ENCODE measurements around the gene ZC3HAV1.

DNA sequence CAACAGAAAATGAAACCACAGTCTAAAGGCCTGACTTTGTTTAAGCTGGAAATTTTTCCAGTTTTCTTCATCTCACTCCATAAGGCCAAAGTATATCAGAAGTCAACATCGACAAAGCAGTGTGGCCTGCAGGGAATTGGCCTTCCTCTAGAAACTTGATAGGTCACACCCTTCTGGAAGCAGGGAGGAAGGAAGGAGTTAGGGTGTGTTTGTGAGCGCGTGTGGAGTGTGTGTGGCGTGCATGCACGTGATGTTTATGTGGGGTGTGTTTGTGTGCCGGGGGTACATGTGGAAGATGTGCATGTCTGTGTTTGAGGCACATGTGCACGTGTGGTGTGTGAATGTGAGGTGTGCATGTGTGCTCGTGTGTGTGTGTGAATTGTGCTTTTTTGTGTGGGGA is 28.6 kb downstream of the ZC3HAV1 start:
- TF ChIP-seq, protein P1, sequence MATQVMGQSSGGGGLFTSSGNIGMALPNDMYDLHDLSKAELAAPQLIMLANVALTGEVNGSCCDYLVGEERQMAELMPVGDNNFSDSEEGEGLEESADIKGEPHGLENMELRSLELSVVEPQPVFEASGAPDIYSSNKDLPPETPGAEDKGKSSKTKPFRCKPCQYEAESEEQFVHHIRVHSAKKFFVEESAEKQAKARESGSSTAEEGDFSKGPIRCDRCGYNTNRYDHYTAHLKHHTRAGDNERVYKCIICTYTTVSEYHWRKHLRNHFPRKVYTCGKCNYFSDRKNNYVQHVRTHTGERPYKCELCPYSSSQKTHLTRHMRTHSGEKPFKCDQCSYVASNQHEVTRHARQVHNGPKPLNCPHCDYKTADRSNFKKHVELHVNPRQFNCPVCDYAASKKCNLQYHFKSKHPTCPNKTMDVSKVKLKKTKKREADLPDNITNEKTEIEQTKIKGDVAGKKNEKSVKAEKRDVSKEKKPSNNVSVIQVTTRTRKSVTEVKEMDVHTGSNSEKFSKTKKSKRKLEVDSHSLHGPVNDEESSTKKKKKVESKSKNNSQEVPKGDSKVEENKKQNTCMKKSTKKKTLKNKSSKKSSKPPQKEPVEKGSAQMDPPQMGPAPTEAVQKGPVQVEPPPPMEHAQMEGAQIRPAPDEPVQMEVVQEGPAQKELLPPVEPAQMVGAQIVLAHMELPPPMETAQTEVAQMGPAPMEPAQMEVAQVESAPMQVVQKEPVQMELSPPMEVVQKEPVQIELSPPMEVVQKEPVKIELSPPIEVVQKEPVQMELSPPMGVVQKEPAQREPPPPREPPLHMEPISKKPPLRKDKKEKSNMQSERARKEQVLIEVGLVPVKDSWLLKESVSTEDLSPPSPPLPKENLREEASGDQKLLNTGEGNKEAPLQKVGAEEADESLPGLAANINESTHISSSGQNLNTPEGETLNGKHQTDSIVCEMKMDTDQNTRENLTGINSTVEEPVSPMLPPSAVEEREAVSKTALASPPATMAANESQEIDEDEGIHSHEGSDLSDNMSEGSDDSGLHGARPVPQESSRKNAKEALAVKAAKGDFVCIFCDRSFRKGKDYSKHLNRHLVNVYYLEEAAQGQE (IDR thresholded peaks at IDR 0.05; ENCODE audit: insufficient read depth in 1 of 2, low read depth in 2 of 2, low read length in 2 of 2), result no peak
- TF ChIP-seq TAF1 (IDR thresholded peaks at IDR 0.05; ENCODE audit: borderline replicate concordance, insufficient read depth, low read length), result no peak
- TF ChIP-seq POLR2AphosphoS5 (IDR thresholded peaks at IDR 0.05; ENCODE audit: low read depth, low read length), result no peak
- TF ChIP-seq SIN3A (IDR thresholded peaks at IDR 0.05; ENCODE audit: borderline replicate concordance, insufficient read depth, low read length), result no peak
